ENCODE data around the gene TSNAX. TPM values are rescaled to one million over a fixed set of nuclear protein-coding genes. Genes with fewer than 3 reads are reported as not detected.

TSNAX gene
- total RNA-seq, 4 donors from 2014 or later: 24.4 to 37.4 (median 33.5) TPM

DNA sequence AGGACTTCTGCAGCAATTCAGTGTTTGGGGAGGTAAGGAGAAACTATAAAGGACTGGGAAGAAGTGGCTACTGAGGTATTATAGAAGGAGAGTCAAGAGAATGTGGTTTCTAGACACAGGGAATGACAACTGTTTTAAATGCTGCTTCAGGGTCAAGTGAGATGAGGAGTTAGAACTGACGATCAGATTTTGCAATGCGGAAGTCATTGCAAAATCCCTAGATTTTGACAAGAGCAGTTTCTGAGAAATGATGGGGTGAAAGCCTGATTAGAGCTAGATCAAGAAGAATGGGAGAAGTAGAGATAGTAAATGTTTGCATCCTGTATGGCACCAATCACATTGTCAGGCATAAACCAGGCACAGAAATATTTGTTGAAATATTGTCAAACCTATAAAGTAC lies 4.7 kb upstream of the TSNAX start:
- TF ChIP-seq, protein P1, sequence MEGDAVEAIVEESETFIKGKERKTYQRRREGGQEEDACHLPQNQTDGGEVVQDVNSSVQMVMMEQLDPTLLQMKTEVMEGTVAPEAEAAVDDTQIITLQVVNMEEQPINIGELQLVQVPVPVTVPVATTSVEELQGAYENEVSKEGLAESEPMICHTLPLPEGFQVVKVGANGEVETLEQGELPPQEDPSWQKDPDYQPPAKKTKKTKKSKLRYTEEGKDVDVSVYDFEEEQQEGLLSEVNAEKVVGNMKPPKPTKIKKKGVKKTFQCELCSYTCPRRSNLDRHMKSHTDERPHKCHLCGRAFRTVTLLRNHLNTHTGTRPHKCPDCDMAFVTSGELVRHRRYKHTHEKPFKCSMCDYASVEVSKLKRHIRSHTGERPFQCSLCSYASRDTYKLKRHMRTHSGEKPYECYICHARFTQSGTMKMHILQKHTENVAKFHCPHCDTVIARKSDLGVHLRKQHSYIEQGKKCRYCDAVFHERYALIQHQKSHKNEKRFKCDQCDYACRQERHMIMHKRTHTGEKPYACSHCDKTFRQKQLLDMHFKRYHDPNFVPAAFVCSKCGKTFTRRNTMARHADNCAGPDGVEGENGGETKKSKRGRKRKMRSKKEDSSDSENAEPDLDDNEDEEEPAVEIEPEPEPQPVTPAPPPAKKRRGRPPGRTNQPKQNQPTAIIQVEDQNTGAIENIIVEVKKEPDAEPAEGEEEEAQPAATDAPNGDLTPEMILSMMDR (IDR thresholded peaks at IDR 0.05): no peak
- no peak for TF ChIP-seq POLR2AphosphoS5 (IDR thresholded peaks at IDR 0.05)
- no peak for TF ChIP-seq POLR2A (IDR thresholded peaks at IDR 0.05)
- TF ChIP-seq EP300 (IDR thresholded peaks at IDR 0.05): no peak
- no peak overlapping the region for H3K27ac ChIP-seq
- no peaks in the 10 kb centered on the region for H3K36me3 ChIP-seq
- 91 to 92% methylated on average over 2 of the region's 2 CpGs for WGBS, 2 donors (ENCODE audit: low coverage in 1 of 2)
- ATAC-seq: no peak
- H3K4me3 ChIP-seq: no peak overlapping the region
- H3K4me1 ChIP-seq: peaks cover 0 to 11% (median 4%) of the 10 kb centered on the region in 3 donors
- H3K27me3 ChIP-seq: no peaks in the 10 kb centered on the region
- H3K9me3 ChIP-seq: no peaks in the 10 kb centered on the region

DNA sequence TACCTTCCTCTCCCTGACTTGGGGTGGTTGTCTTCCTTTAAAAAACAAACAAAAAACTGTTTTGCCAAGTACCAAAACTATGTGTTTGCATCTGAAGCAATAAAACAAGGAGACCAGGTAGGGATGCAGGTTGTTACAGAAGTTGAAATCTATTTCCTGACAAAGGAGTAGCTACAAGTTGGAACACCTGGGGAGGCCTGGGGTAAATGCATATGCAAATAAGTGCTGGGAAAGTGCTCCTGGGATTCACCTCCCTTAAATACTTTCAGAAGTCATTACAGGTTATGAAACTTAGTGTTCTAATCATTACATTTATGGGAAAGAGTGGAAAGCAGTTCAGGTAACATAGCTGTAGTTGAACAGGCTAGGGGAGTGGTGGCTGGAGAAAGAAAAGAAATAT lies 1.9 kb upstream of the TSNAX start:
- no peak for ATAC-seq
- no peak overlapping the region for H3K4me3 ChIP-seq
- H3K9me3 ChIP-seq: no peaks in the 10 kb centered on the region
- TF ChIP-seq POLR2A (IDR thresholded peaks at IDR 0.05): no peak
- TF ChIP-seq EP300 (IDR thresholded peaks at IDR 0.05): no peak
- no peak for TF ChIP-seq POLR2AphosphoS5 (IDR thresholded peaks at IDR 0.05)
- TF ChIP-seq, protein P1 (IDR thresholded peaks at IDR 0.05): no peak
- H3K27me3 ChIP-seq: no peaks in the 10 kb centered on the region
- peaks cover 0 to 9% of the 10 kb centered on the region in 2 donors for H3K36me3 ChIP-seq
- no peak overlapping the region for H3K27ac ChIP-seq
- H3K4me1 ChIP-seq: peaks cover 3 to 38% (median 16%) of the 10 kb centered on the region in 3 donors

DNA sequence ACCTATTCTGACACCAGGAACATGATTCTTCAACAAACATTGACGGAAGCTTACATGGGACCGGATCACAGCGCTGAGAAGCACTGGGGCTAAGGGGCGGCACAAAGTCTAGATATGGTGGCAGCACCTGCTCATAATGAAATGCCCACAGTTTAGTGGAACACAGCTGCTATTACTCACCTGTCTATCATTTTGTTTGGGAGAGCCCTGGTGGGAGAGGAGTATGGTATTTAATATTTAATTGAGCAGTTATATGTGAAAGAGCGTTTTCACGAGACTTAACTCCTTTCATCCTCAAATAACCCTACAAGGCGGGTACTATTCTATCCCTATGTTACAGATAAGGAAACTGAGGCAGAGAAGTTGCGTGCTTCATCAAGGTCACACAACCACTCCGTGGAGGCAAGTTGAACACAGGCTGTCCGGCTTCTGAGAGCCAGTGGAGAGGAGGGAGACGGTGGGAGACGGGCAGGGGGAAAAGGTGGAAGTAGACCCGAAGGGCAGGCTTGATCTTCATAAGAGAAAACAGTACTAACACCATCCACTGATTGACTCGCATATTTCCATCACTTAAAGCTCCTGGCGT lies 790 bp upstream of the TSNAX start:
- no peak for ATAC-seq
- H3K4me3 ChIP-seq: peak overlapping the region; percentile 68 to 90
- H3K4me1 ChIP-seq: peaks cover 3 to 48% (median 16%) of the 10 kb centered on the region in 3 donors

DNA sequence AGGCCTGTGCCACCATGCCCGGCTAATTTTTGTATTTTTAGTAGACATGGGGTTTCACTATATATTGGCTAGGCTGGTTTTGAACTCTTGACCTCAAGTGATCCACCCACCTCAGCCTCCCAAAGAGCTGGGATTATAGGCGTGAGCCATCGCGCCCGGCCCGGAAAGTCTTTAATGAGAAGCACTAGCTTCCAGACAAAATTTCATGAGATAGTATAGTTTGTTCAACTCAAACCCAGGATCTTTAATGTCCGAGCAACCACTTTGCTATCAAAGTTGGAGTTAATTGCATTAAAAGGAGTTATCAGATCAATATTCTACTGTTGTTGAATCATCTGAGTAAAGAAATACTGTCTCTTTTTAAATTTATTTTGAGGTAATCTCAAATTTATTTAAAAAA lies 4.8 kb downstream of the TSNAX start:
- Histone ChIP-seq H3K4me1 (peaks cover 3 to 69% (median 11%) of the 10 kb centered on the region in 3 donors), H3K36me3 (peaks cover 0 to 38% of the 10 kb centered on the region in 2 donors), H3K4me3 (no peak overlapping the region), H3K27me3 (no peaks in the 10 kb centered on the region), H3K9me3 (no peaks in the 10 kb centered on the region), H3K27ac (no peak overlapping the region)
- WGBS, 2 donors (ENCODE audit: low coverage in 1 of 2): 92 to 96% methylated on average over 6 of the region's 7 CpGs
- ATAC-seq: no peak
- TF ChIP-seq, protein P1 (IDR thresholded peaks at IDR 0.05): no peak
- TF ChIP-seq POLR2AphosphoS5 (IDR thresholded peaks at IDR 0.05): no peak
- no peak for TF ChIP-seq POLR2A (IDR thresholded peaks at IDR 0.05)
- TF ChIP-seq EP300 (IDR thresholded peaks at IDR 0.05): no peak

More for the DNA sequence above, 790 bp upstream of the TSNAX start:
- Histone ChIP-seq H3K27ac (peak overlapping the region; percentile 87 to 94 (median 91)), H3K36me3 (peaks cover 0 to 12% of the 10 kb centered on the region in 2 donors), H3K27me3 (no peaks in the 10 kb centered on the region), H3K9me3 (no peaks in the 10 kb centered on the region)
- TF ChIP-seq POLR2AphosphoS5 (IDR thresholded peaks at IDR 0.05) (no peak), POLR2A (IDR thresholded peaks at IDR 0.05) (no peak), EP300 (IDR thresholded peaks at IDR 0.05) (no peak)
- TF ChIP-seq, protein P1 (IDR thresholded peaks at IDR 0.05): no peak
- WGBS, 2 donors (ENCODE audit: low coverage in 1 of 2): 53 to 63% methylated on average over 11 to 13 of the region's 15 CpGs

DNA sequence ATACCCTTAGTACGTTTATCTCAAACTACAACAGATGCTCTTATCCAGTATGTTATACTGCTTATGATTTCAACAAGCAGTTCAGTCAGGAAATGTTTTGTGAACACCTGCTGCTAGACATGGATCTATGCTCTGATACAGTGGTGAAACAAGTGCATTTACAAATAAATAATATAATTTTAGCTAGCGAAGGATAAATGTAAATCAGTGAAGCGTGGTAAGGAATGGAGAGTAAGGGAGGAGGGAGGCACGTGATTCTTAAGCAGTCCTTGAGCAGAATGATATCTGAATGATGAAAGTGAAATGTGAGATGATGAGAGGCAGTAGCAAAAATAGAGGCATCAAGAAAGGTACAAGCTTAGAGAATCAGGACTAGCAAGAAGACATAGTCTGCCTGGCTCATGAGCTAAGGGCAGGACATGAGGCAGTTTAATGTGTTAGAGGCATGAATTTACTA lies 6.3 kb downstream of the TSNAX start:
- H3K4me1 ChIP-seq: peaks cover 2 to 59% (median 5%) of the 10 kb centered on the region in 3 donors
- peaks cover 0 to 50% of the 10 kb centered on the region in 2 donors for H3K36me3 ChIP-seq
- no peak overlapping the region for H3K4me3 ChIP-seq
- H3K27ac ChIP-seq: no peak overlapping the region
- WGBS, 2 donors (ENCODE audit: low coverage in 1 of 2): 62 to 63% methylated on average over 4 of the region's 4 CpGs
- TF ChIP-seq POLR2AphosphoS5 (IDR thresholded peaks at IDR 0.05): no peak
- no peak for TF ChIP-seq POLR2A (IDR thresholded peaks at IDR 0.05)
- TF ChIP-seq EP300 (IDR thresholded peaks at IDR 0.05): no peak
- TF ChIP-seq, protein P1 (IDR thresholded peaks at IDR 0.05): no peak
- H3K9me3 ChIP-seq: no peaks in the 10 kb centered on the region
- no peak for ATAC-seq
- H3K27me3 ChIP-seq: no peaks in the 10 kb centered on the region
